Activated T-cell treated with anti-CD3 and anti-CD28 coated beads for 24 hours (primary cell): Measurements from ENCODE around the gene PCBP1.
"Not testable (repeated sequence)": the region's sequence is repeated elsewhere in the genome, so short reads cannot be mapped to it uniquely, and the experiment has no call there.

Experiments
- DNase-seq: peaks from one replicate; pipeline ENCODE4 v3.0.0-alpha.2; 2020; ENCODE audit warnings: low read depth

The PCBP1 gene

DNA sequence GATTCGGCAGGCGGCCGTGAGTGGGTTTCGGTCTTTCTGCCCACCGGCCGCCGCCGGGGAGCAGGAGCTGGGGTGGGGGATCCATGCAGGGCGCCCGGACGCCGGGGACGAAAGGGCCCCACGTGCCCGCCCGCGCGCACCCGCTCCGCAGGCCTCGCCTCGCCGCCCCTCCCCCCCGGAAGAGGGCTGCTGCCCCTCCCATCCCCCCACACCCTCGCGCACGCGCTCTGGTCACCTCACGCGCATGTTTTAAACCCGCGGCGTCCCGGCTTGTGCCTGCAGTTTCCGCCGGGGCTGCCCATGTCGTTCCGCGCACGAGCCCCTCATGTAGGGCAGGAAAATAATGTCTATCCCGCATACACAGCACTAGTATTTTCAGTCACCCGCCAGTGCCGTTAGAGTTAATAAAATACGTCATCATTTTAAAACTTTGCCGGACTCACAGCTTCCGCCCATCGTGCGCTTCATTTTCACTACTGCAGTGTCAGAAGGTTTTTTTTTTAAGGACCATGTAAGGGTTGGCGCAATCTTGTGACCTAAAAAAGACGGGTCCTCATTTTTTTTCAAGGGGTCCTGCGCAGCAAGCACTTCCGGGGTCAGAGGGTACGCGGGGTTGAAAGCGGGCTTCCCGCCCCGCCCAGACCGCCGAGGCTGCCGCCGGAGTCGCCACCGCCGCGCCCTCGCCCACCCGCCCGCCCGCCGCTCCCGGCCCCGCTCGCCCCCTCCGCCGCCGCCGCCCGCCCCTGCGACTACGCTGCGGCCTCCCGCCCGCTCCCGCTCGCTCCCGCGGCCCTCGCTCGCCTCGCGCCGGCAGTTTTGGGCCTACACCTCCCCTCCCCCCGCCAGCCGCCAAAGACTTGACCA lies at the start of gene PCBP1:
Gene PCBP1, plus strand, starts transcription at position 640 of the 864 bp plus-strand sequence. CDS start 267 bp downstream, outside the sequence.
- DNase-seq = peak; percentile 93

GRCh38 chr2:70039366-70039765 lies 47.9 kb upstream of the PCBP1 start:
- no peak for DNase-seq

DNA sequence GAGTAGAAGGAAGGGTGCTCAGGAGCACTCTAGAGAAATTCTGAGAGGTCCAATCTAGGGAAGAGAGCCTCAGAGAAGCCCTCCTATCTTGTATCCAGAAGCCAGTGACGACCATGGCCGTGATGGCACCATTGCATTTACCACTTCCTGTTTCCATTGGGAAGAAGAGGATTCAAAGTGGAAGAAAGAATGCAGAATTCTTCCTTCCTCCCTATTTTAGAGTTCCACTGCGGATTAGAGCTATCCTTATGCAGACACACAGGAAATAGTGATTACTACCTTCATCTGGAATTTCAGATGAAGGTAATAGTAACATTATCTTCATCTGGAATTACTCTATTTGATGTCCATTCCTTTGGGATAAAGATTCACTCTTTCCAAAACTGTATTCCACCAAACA lies 45.6 kb upstream of the PCBP1 start:
- DNase-seq = no peak

GRCh38 chr2:70042246-70042645 lies 45.0 kb upstream of the PCBP1 start:
- no peak for DNase-seq

GRCh38 chr2:70043252-70043875 lies 43.9 kb upstream of the PCBP1 start:
- no peak for DNase-seq

GRCh38 chr2:70044290-70045040 lies 42.8 kb upstream of the PCBP1 start:
- DNase-seq = no peak

DNA sequence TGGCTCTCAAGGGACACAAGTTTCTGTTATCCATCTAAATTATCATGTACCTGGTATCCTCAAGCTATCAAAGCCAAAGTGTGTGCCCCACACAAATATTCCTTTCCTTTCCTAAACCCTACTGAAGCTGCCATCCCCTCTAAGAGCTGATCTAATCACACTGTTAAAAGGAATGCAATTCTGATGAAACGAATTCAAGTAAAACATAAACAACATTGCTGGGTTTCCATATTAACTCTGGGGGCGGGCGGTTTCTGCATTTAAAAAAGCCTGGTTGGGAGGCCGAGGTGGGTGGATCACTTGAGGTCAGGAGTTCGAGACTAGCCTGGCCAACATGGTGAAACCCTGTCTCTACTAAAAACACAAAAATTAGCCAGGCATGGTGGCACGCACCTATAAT lies 41.9 kb upstream of the PCBP1 start:
- no peak for DNase-seq

GRCh38 chr2:70045932-70046331 lies 41.3 kb upstream of the PCBP1 start:
- DNase-seq = no peak

GRCh38 chr2:70046534-70046933 lies 40.7 kb upstream of the PCBP1 start:
- no peak for DNase-seq

DNA sequence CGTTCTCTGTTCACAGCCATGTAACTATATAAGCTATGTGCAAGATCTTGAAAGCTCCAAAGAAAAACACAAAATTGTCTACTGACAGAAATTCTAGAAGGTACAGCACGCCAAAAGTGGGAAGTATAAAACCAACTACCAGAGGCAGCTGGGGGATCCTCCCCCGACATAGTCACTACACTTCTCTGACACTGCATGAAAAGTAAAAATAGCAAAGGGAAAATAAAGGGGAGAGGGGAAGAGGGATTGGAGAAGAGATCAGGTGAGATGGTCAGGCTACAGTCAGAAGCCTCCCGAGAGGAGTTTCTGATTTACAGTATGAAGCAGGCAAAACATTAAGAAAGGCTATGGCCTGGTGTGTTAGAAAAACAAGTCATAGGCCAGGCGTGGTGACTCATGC lies 39.8 kb upstream of the PCBP1 start:
- no peak for DNase-seq

DNA sequence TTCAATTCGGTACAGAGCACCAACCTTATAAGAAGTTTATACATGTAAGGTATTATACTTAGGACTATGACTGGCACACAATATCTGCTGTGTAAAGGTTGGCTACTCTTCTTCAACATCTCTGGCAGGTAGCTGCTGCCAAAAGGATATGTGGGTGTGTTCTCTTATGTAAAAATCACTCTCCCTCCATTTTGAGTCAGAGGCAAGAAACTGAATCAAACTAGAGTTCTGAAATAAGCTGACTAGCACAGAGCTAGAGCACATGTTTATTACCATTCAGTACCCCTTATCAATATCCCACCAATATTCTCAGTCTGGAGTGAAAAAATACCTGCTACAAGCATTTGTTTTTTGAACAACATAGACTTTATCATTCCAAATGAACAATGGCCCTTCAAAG lies 38.0 kb upstream of the PCBP1 start:
- no peak for DNase-seq

DNA sequence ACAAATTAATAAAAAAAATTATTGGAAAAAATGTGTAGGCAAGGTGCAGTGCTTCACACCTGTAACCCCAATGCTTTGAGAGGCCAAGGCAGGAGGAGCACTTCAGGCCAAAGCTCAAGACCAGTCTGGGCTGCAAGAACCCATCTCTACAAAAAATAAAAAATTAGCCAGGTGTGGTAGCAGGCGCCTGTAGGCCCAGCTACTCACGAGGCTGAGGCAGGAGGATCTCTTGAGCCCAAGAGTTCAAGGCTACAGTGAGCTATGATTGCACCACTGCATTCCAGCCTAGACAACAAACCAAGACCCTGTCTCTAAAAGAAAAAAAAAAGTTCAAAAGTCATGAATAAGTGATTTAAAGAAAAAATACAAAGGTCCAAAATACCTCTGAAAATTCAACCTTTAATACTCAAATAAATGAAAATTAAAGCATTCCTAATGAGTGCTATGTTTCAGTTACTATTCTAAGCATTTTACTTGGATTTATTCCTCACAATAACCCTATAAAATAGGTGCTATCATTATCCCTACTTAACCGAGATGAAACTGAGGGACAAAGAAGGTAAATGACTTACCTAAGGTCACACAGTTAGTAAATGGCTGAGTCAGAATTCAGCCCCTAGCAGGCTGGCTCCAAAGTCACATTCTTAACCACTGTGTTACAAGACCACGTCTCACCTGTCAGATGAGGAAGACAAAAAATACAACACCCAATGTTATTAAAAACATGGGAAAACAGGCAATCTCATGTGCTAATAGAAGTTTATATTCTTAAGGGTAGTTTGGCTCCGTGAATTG lies 36.4 kb upstream of the PCBP1 start:
- no peak for DNase-seq

- DNase-seq = not testable (repeated sequence)
Observed at GRCh38 chr2:70055259-70055658, 32.0 kb upstream of the PCBP1 start.

DNA sequence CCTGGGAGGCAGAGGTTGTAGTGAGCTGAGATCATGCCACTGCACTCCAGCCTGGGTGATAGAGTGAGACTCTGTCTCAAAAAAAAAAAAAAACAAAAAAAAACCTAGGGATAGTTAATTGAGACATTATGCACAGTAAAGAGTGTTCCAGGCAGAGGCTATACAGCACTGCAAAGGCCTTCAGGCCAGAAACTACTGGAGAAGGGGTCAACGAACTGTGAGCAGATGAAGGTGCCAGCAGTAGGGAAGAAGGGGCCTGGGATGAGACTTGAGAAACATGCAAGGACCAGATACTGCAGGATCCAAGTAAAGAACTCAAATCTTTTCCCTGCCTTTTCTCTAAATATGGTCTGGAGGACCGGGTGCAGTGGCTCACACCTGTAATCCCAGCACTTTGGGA lies 26.0 kb upstream of the PCBP1 start:
- no peak for DNase-seq

DNA sequence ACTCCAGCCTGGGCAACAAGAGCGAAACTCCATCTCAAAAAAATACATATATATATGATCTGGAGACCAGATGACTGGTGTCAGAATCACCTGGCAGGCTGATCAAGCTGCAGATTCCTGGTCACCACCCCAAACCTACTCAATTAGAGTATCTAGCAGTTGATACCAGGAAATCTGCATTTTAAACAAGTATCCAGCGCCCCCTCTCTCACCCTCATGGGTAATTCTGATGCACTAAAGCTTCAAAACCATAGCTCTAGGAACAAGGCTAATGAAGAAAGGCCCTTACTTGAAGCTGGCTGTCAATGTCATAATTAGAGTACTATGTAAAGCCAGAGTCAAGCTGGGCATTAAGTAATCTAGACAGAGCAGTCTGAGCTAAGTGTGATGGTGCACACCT lies 25.0 kb upstream of the PCBP1 start:
- DNase-seq = no peak

- no peak for DNase-seq
Observed at GRCh38 chr2:70068119-70068518, 19.2 kb upstream of the PCBP1 start.

DNA sequence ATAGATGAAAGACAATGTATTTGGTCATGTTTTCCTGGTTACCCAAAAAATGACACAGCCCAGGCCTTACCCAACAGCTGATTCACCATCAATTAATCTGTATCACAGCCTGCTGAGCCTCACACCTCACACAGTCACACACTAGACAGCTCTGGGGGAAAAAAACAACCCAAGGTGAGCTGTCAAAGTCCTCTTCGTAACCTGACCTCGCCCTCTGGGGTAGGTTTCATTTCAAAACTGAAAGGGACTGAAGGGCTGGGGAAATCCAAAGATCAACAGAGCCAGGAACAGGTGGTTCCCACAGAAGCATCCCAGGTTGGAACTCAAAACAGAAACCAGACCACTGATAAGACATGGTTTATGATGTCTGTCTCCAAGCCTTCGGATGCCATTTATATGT lies 18.2 kb upstream of the PCBP1 start:
- peak; percentile 76 for DNase-seq

- peak; percentile 48 for DNase-seq
Observed at GRCh38 chr2:70070542-70071268, 16.6 kb upstream of the PCBP1 start.

DNA sequence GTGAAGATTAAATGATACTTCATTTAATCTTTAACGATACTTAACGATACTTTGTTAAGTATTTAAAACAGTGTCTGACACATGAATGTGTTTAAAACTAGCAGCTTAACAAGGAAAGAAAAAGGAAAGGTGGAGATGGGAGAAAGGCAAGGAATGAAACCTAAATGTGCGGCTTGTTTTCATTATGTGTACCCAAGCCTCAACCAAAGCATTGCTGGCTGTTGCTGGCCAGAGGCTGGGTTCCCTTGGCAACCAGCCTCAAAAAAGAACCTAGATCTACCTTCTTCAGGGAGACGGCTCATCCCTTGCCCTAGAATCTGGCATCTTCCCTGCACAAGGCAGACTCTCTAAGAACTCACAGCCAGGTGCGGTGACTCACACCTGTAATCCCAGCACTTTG lies 13.8 kb upstream of the PCBP1 start:
- no peak for DNase-seq

DNA sequence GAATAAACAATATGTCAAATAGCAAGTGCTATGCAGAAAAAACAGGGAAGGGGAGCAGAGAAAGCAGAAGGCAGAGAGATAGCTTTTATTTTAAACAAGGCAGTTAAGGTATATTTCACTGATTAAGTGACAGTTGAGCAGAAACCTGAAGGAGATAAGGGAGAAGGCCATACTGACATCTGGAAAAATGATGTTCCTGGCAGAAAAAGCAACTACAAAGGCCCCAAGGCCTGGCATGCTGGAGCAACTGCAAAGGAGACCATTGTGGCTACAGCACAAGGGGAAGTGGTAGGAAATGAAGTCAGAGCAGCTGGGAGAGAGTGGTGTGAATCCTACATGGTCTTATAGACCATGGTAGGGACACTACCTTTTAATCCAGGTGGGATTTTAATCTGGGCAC lies 8.9 kb upstream of the PCBP1 start:
- DNase-seq = no peak

DNA sequence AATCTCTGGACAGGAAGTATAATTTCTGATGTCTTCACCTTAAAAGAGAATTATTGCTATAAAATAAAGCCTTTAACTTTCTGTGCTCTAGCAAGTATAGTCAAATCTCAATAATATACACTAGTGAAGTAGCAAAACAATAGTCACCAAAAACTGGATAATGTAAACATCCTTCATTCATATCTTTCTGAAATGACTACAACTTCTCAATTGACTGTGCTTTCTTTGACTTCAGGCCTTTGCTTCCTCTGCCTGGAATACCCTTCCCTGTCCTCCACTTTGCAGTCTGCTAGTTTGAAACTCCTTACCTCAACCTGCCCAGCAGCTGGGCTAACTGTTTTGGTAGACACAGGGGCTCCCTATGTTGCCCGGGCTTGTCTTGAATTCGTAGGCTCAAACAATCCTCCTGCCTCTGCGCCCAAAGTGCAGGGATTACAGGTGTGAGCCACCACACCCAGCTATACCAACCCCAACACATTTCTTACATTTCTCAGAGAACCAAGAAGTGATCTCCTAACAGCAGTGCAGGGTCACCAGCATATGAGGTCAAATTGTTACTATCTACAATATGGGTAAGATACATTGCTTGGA lies 6.6 kb upstream of the PCBP1 start:
- DNase-seq = no peak
